Duodenal mucosa (tissue), 2 donors: Measurements from ENCODE around the gene KLHDC4.

ENCODE experiments used
- H3K27ac ChIP-seq: one replicate; pipeline ENCODE4 v1.7.0; 2013; ENCODE audit warnings: low read depth, low read length
- H3K27me3 ChIP-seq, 2 donors: one replicate each; pipeline ENCODE4 v1.7.0; 2013; ENCODE audit warnings: low read length in 2 of 2, control low read depth in 1 of 2; ENCODE audit not compliant: insufficient read depth in 2 of 2, control insufficient read depth in 1 of 2
- H3K36me3 ChIP-seq, 2 donors: one replicate each; pipeline ENCODE4 v1.7.0; 2013; ENCODE audit warnings: low read length in 2 of 2, control low read depth in 1 of 2; ENCODE audit not compliant: insufficient read depth in 2 of 2, control insufficient read depth in 1 of 2
- H3K4me1 ChIP-seq, 2 donors: one replicate each; pipeline ENCODE4 v1.7.0; 2013; ENCODE audit warnings: low read length in 2 of 2, control low read depth in 1 of 2; ENCODE audit not compliant: insufficient read depth in 2 of 2, control insufficient read depth in 1 of 2
- H3K4me3 ChIP-seq, 2 donors: one replicate each; pipeline ENCODE4 v1.7.0; 2013; ENCODE audit warnings: low read length in 2 of 2, low read depth in 1 of 2
- H3K9ac ChIP-seq, 2 donors: one replicate each; pipeline ENCODE4 v1.7.0; 2013; ENCODE audit warnings: low read length in 2 of 2, low read depth in 1 of 2
- H3K9me3 ChIP-seq, 2 donors: one replicate each; pipeline ENCODE4 v1.7.0; 2013; ENCODE audit warnings: low read length in 2 of 2, control low read depth in 1 of 2; ENCODE audit not compliant: control insufficient read depth in 1 of 2

KLHDC4 gene

GRCh38 chr16:87665193-87665592 is 100.6 kb downstream of the KLHDC4 start:
- H3K4me1 ChIP-seq: peaks cover 0 to 5% of the 10 kb centered on the region in 2 donors
- no peak overlapping the region for H3K4me3 ChIP-seq
- no peaks in the 10 kb centered on the region for H3K36me3 ChIP-seq
- H3K9me3 ChIP-seq: no peaks in the 10 kb centered on the region
- no peaks in the 10 kb centered on the region for H3K27me3 ChIP-seq
- no peak overlapping the region for H3K9ac ChIP-seq
- H3K27ac ChIP-seq: no peak overlapping the region

- Histone ChIP-seq H3K27ac (no peak overlapping the region), H3K9ac (no peak overlapping the region), H3K4me3 (no peak overlapping the region), H3K36me3 (no peaks in the 10 kb centered on the region), H3K4me1 (peaks cover 0 to 5% of the 10 kb centered on the region in 2 donors), H3K9me3 (no peaks in the 10 kb centered on the region), H3K27me3 (peaks cover 0 to 2% of the 10 kb centered on the region in 2 donors)
Observed at GRCh38 chr16:87664792-87665191, 101.0 kb downstream of the KLHDC4 start.

GRCh38 chr16:87662254-87663204 is 103.3 kb downstream of the KLHDC4 start:
- Histone ChIP-seq H3K9ac (no peak overlapping the region), H3K27ac (no peak overlapping the region), H3K27me3 (peaks cover 0 to 2% of the 10 kb centered on the region in 2 donors), H3K4me1 (peaks cover 0 to 5% of the 10 kb centered on the region in 2 donors), H3K36me3 (no peaks in the 10 kb centered on the region), H3K9me3 (no peaks in the 10 kb centered on the region), H3K4me3 (no peak overlapping the region)

GRCh38 chr16:87661561-87661960 is 104.2 kb downstream of the KLHDC4 start:
- Histone ChIP-seq H3K9ac (no peak overlapping the region), H3K27ac (no peak overlapping the region), H3K4me1 (peaks cover 0 to 5% of the 10 kb centered on the region in 2 donors), H3K9me3 (no peaks in the 10 kb centered on the region), H3K4me3 (no peak overlapping the region), H3K36me3 (no peaks in the 10 kb centered on the region), H3K27me3 (peaks cover 0 to 2% of the 10 kb centered on the region in 2 donors)

- H3K27me3 ChIP-seq: peaks cover 0 to 2% of the 10 kb centered on the region in 2 donors
- no peak overlapping the region for H3K9ac ChIP-seq
Observed at GRCh38 chr16:87658564-87659225, 107.1 kb downstream of the KLHDC4 start.

More at GRCh38 chr16:87658564-87659225, 107.1 kb downstream of the KLHDC4 start:
- no peak overlapping the region for H3K4me3 ChIP-seq
- peaks cover 0 to 5% of the 10 kb centered on the region in 2 donors for H3K4me1 ChIP-seq
- H3K9me3 ChIP-seq: no peaks in the 10 kb centered on the region
- no peaks in the 10 kb centered on the region for H3K36me3 ChIP-seq
- H3K27ac ChIP-seq: no peak overlapping the region
